H1 (cell line): ENCODE measurements around the gene DIRAS2. TPM values are rescaled to one million over a fixed set of nuclear protein-coding genes. Genes with fewer than 3 reads are reported as not detected.

Experiments used
- CTCF ChIA-PET: fragments of 300-600 bp; sonication (Branson Sonifier 250); formaldehyde crosslinking; loops from one replicate; lab custom pipeline; 2021; ENCODE audit not compliant: partially characterized antibody; lab: Charles Lee
- POLR2A ChIA-PET: fragments of 300-600 bp; sonication (Branson Sonifier 250); formaldehyde crosslinking; loops from one replicate; lab custom pipeline; 2021; ENCODE audit warnings: inconsistent platforms; ENCODE audit not compliant: partially characterized antibody; lab: Charles Lee
- DNase-seq, 2 experiments: peaks; one replicate each; pipeline versions ENCODE4 v3.0.0 to v3.0.0-alpha.2; 2010 to 2022; ENCODE audit warnings: low spot score in 2 of 2, low read depth in 1 of 2, mixed read lengths in 1 of 2
- FAIRE-seq: peaks from 2 replicates; lab custom pipeline; 2011; peaks lifted over from hg19 to GRCh38; lab: Jason Lieb, UNC
- H2AFZ ChIP-seq: 2 replicates; pipeline ENCODE4 v1.8.1; 2012; ENCODE audit warnings: low read length, inconsistent platforms
- H2AK5ac ChIP-seq: 2 replicates; pipeline ENCODE4 v1.6.1; 2013; ENCODE audit warnings: low read depth, low read length
- H2BK120ac ChIP-seq: replicated peaks from 2 replicates; pipeline ENCODE3; 2013; ENCODE audit warnings: low read depth, low read length, inconsistent platforms
- H2BK12ac ChIP-seq: 2 replicates; pipeline ENCODE4 v1.6.1; 2013; ENCODE audit warnings: low read depth, low read length
- H2BK15ac ChIP-seq: 2 replicates; pipeline ENCODE4 v1.6.1; 2013; ENCODE audit warnings: low read length
- H2BK20ac ChIP-seq: 2 replicates; pipeline ENCODE4 v1.6.1; 2013; ENCODE audit warnings: low read length
- H2BK5ac ChIP-seq: 2 replicates; pipeline ENCODE4 v1.6.1; 2013; ENCODE audit warnings: low read depth, low read length
- H3K14ac ChIP-seq: 2 replicates; pipeline ENCODE4 v1.6.1; 2013; ENCODE audit warnings: inconsistent platforms; ENCODE audit not compliant: insufficient read length
- H3K18ac ChIP-seq: 2 replicates; pipeline ENCODE4 v1.6.1; 2013; ENCODE audit warnings: low read length; ENCODE audit errors: extremely low read depth
- H3K23ac ChIP-seq: 2 replicates; pipeline ENCODE4 v1.6.1; 2013; ENCODE audit warnings: inconsistent platforms; ENCODE audit not compliant: insufficient read length
- H3K23me2 ChIP-seq: 2 replicates; pipeline ENCODE4 v1.6.1; 2013; ENCODE audit warnings: low read depth, low read length
- H3K27ac ChIP-seq: 2 replicates; pipeline ENCODE4 v1.6.1; 2011; ENCODE audit warnings: low read depth, low read length, inconsistent platforms
- H3K27me3 ChIP-seq, 4 experiments: replicated peaks in 1 of 4; 1 replicate in 1 of 4; 2 replicates in 3 of 4; pipeline versions ENCODE4 v1.6.1 to v1.8.1; 2011 to 2013; ENCODE audit warnings: low read length in 3 of 4, mild to moderate bottlenecking in 3 of 4, inconsistent platforms in 2 of 4, mixed read lengths in 2 of 4, moderate library complexity in 1 of 4; ENCODE audit not compliant: control insufficient read depth in 3 of 4, insufficient read depth in 3 of 4; ENCODE audit errors: extremely low read depth in 1 of 4
- H3K36me3 ChIP-seq, 4 experiments: 2 replicates each; pipeline versions ENCODE4 v1.6.1 to v1.8.1; 2011 to 2013; ENCODE audit warnings: mild to moderate bottlenecking in 4 of 4, low read length in 3 of 4, moderate library complexity in 2 of 4, control low read depth in 1 of 4, inconsistent platforms in 1 of 4; ENCODE audit not compliant: insufficient read depth in 4 of 4, control insufficient read depth in 2 of 4
- H3K4ac ChIP-seq: replicated peaks from 2 replicates; pipeline ENCODE3; 2013; ENCODE audit warnings: low read length, low read depth, mixed read lengths, inconsistent platforms; ENCODE audit not compliant: insufficient read length
- H3K4me1 ChIP-seq, 4 experiments: replicated peaks in 1 of 4; 1 replicate in 1 of 4; 2 replicates in 3 of 4; pipeline versions ENCODE4 v1.6.1 to v1.8.1; 2011 to 2013; ENCODE audit warnings: low read length in 3 of 4, inconsistent platforms in 2 of 4, mixed read lengths in 1 of 4; ENCODE audit not compliant: insufficient read depth in 4 of 4, control insufficient read depth in 3 of 4
- H3K4me2 ChIP-seq, 2 experiments: 2 replicates each; pipeline versions ENCODE4 v1.6.1 to v1.8.1; 2011 to 2013; ENCODE audit warnings: low read depth in 2 of 2, low read length in 2 of 2, control low read depth in 1 of 2, inconsistent platforms in 1 of 2, mild to moderate bottlenecking in 1 of 2; ENCODE audit not compliant: insufficient read depth in 1 of 2
- H3K4me3 ChIP-seq, 4 experiments: fragments of 200-600, 300-600 bp in 1 of 4; sonication (generic), shearing (Covaris generic), sonication (Bioruptor Twin) in 1 of 4; 2 replicates each; pipeline versions ENCODE4 v1.5.1 to v1.8.1; 2011 to 2016; ENCODE audit warnings: low read length in 4 of 4, low read depth in 3 of 4, control low read depth in 2 of 4, inconsistent platforms in 2 of 4, mild to moderate bottlenecking in 2 of 4, mixed read lengths in 1 of 4, moderate library complexity in 1 of 4; ENCODE audit not compliant: insufficient read depth in 2 of 4; ENCODE audit errors: extremely low read depth in 1 of 4
- H3K56ac ChIP-seq: replicated peaks from 2 replicates; pipeline ENCODE3; 2013; ENCODE audit warnings: low read depth, mild to moderate bottlenecking, mixed read lengths, low read length, inconsistent platforms; ENCODE audit not compliant: insufficient read length
- H3K79me1 ChIP-seq: 2 replicates; pipeline ENCODE4 v1.6.1; 2013; ENCODE audit warnings: low read depth, low read length, control low read depth
- H3K79me2 ChIP-seq, 2 experiments: 2 replicates each; pipeline versions ENCODE4 v1.6.1 to v1.8.1; 2012 to 2013; ENCODE audit warnings: low read length in 2 of 2, mild to moderate bottlenecking in 2 of 2, inconsistent platforms in 1 of 2; ENCODE audit not compliant: insufficient read depth in 2 of 2, control insufficient read depth in 1 of 2
- H3K9ac ChIP-seq, 4 experiments: replicated peaks in 1 of 4; 1 replicate in 1 of 4; 2 replicates in 3 of 4; pipeline versions ENCODE4 v1.6.1 to v1.8.1; 2011 to 2013; ENCODE audit warnings: low read depth in 3 of 4, low read length in 3 of 4, control low read depth in 2 of 4, mild to moderate bottlenecking in 2 of 4, moderate library complexity in 2 of 4, inconsistent platforms in 1 of 4; ENCODE audit errors: extremely low read depth in 1 of 4
- H3K9me3 ChIP-seq, 2 experiments: 2 replicates each; pipeline versions ENCODE4 v1.6.1 to v1.8.1; 2012 to 2013; ENCODE audit warnings: mild to moderate bottlenecking in 2 of 2, moderate library complexity in 2 of 2, control low read depth in 1 of 2, inconsistent platforms in 1 of 2, low read depth in 1 of 2, low read length in 1 of 2, mixed read lengths in 1 of 2; ENCODE audit not compliant: insufficient read depth in 2 of 2
- H4K20me1 ChIP-seq, 2 experiments: replicated peaks in 1 of 2; 2 replicates each; pipeline versions ENCODE3 to v1.8.1; 2011 to 2013; ENCODE audit warnings: inconsistent platforms in 2 of 2, low read length in 2 of 2, mild to moderate bottlenecking in 1 of 2; ENCODE audit not compliant: insufficient read depth in 2 of 2, control insufficient read depth in 1 of 2
- H4K5ac ChIP-seq: 2 replicates; pipeline ENCODE4 v1.6.1; 2013; ENCODE audit warnings: low read length, low read depth, mixed read lengths, inconsistent platforms; ENCODE audit not compliant: insufficient read length
- H4K8ac ChIP-seq: 2 replicates; pipeline ENCODE4 v1.8.0; 2013; ENCODE audit warnings: mild to moderate bottlenecking, moderate library complexity, low read length, inconsistent platforms; ENCODE audit not compliant: insufficient read depth; ENCODE audit errors: extremely low read depth
- H4K91ac ChIP-seq: replicated peaks from 2 replicates; pipeline ENCODE3; 2013; ENCODE audit warnings: low read length, mixed read lengths, inconsistent platforms; ENCODE audit not compliant: insufficient read length
- ASH2L ChIP-seq: fragments of 200-600, 300-600 bp; sonication (generic); IDR thresholded peaks from one replicate; pipeline ENCODE4 v1.7.1; 2017; ENCODE audit warnings: low read length
- RAD21 ChIP-seq, 2 experiments: IDR thresholded peaks in 1 of 2; conservative IDR thresholded peaks in 1 of 2; 2 replicates each; pipeline ENCODE4 v1.6.1; 2011; ENCODE audit warnings: low read depth in 2 of 2, low read length in 2 of 2, improper control_type of control experiment in 1 of 2, inconsistent platforms in 1 of 2, mild to moderate bottlenecking in 1 of 2, moderate library complexity in 1 of 2
- SIRT6 ChIP-seq: IDR thresholded peaks from one replicate; pipeline ENCODE4 v1.7.1; 2012; ENCODE audit warnings: low read length, inconsistent platforms
- WGBS, 2 experiments: shearing (Covaris generic) in 1 of 2; methylation state at CpG; one replicate each; pipeline versions ENCODE4 v1.1.6 to v1.1.7; 2013 to 2015; ENCODE audit warnings: low lambda C conversion rate in 2 of 2, mixed read lengths in 2 of 2, inconsistent platforms in 1 of 2, low coverage in 1 of 2, missing lambda C conversion rate in 1 of 2; ENCODE audit not compliant: insufficient replicate concordance in 2 of 2, insufficient coverage in 1 of 2, insufficient read length in 1 of 2; ENCODE audit errors: extremely low coverage in 1 of 2, missing lambda C conversion rate in 1 of 2; 5-methylcytosine and 5-hydroxymethylcytosine counted together
- polyA plus RNA-seq, 7 experiments: library from polyadenylated mRNA; depleted of rRNA in 3 of 7; stranded (reverse) in 5 of 7; unstranded in 2 of 7; fragments of >200 nt in 5 of 7; fragments of 200-250 nt in 2 of 7; gene quantifications; 1 replicate in 5 of 7; 2 replicates in 1 of 7; 4 replicates in 1 of 7; pipeline versions ENCODE4 v1.2.1 to v1.2.3, GENCODE V29; 2011 to 2013; ENCODE audit warnings: missing spikeins in 2 of 7, mixed read lengths in 2 of 7
- total RNA-seq: library from RNA; stranded (reverse); fragmentation: NEBNext Ultra II Directional; extraction: Animal tissue kit (Norgen Biotek cat#: 25700); gene quantifications from 2 replicates; pipeline ENCODE4 v1.2.1, GENCODE V29; 2021
- TF ChIP-seq, protein P1 (sequence below): IDR thresholded peaks from 2 replicates; pipeline ENCODE4 v1.6.1; 2012; ENCODE audit warnings: inconsistent platforms
- TF ChIP-seq, protein P2 (sequence below), 3 experiments: IDR thresholded peaks; 1 replicate in 2 of 3; 2 replicates in 1 of 3; pipeline versions ENCODE4 v1.5.1 to v1.6.1; 2011; ENCODE audit warnings: low read length in 3 of 3, mild to moderate bottlenecking in 3 of 3, inconsistent platforms in 2 of 3, low read depth in 1 of 3, moderate library complexity in 1 of 3; ENCODE audit not compliant: insufficient read depth in 1 of 3; ENCODE audit errors: control extremely low read depth in 1 of 3

The DIRAS2 gene
- total and polyA plus RNA-seq, 2 of the 8 experiments (the other 6 are each of a cell fraction or from before 2014, with no cell fraction given), result 0.06 to 0.15 TPM

DNA sequence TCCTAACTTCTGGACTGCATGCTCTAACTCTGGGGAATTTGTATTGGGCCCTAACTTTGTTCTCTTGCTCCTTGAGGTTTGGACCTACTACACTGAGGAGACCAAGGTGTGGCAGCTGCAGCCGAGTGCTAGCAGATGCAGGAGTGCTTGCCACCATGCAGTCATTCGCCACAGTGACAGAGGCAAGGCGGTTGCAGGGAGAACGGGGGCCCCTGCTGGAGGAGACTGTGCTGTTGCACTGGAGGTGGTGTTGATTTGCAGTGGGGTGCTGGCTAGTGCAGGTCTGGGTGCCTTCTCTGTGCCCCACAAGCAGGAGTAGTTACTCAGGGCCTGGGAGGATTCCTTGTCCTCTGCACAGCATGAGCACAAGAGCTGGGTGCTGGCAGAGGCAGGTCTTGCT is 22.4 kb upstream of the DIRAS2 start:
- no peak overlapping the region for H2AFZ ChIP-seq
- H3K27me3 ChIP-seq, result no peaks in the 10 kb centered on the region
- H3K23ac ChIP-seq, result no peak overlapping the region
- H3K23me2 ChIP-seq, result no peaks in the 10 kb centered on the region
- H2BK5ac ChIP-seq, result no peak overlapping the region
- no peak overlapping the region for H2BK120ac ChIP-seq
- ChIA-PET POLR2A (no interaction called here), CTCF (interaction anchor here (0.5 to 3.1 kb wide), 16 partner anchors 9 to 525 kb away, joined by 3 to 18 read pairs (median 5); partner anchors contain the start of gene DIRAS2)
- H3K9ac ChIP-seq, result no peak overlapping the region
- H3K36me3 ChIP-seq, result no peaks in the 10 kb centered on the region
- no peaks in the 10 kb centered on the region for H4K20me1 ChIP-seq
- WGBS, 2 experiments, result 67% methylated on average over 4 of the region's 4 CpGs; no CpG with 5 or more reads in 1 of the 2 experiments
- no peak overlapping the region for H2BK12ac ChIP-seq
- no peak overlapping the region for H3K14ac ChIP-seq
- no peak overlapping the region for H4K5ac ChIP-seq
- H3K4me2 ChIP-seq, result no peak overlapping the region
- TF ChIP-seq, protein P1, sequence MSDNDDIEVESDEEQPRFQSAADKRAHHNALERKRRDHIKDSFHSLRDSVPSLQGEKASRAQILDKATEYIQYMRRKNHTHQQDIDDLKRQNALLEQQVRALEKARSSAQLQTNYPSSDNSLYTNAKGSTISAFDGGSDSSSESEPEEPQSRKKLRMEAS, result no peak
- TF ChIP-seq, protein P2, sequence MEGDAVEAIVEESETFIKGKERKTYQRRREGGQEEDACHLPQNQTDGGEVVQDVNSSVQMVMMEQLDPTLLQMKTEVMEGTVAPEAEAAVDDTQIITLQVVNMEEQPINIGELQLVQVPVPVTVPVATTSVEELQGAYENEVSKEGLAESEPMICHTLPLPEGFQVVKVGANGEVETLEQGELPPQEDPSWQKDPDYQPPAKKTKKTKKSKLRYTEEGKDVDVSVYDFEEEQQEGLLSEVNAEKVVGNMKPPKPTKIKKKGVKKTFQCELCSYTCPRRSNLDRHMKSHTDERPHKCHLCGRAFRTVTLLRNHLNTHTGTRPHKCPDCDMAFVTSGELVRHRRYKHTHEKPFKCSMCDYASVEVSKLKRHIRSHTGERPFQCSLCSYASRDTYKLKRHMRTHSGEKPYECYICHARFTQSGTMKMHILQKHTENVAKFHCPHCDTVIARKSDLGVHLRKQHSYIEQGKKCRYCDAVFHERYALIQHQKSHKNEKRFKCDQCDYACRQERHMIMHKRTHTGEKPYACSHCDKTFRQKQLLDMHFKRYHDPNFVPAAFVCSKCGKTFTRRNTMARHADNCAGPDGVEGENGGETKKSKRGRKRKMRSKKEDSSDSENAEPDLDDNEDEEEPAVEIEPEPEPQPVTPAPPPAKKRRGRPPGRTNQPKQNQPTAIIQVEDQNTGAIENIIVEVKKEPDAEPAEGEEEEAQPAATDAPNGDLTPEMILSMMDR (IDR thresholded peaks at IDR 0.05; ENCODE audit: control extremely low read depth in 1 of 3, insufficient read depth in 1 of 3, low read depth in 1 of 3, low read length in 3 of 3), result peak; percentile 68 to 78 (median 70)
- TF ChIP-seq RAD21 (IDR thresholded peaks at IDR 0.05 in 1 of 2, conservative IDR thresholded peaks at IDR 0.05 in 1 of 2; ENCODE audit: low read depth in 2 of 2, low read length in 2 of 2) (peak; percentile 83 to 85), SIRT6 (no peak), ASH2L (no peak)
- no peak overlapping the region for H4K91ac ChIP-seq
- no peak overlapping the region for H3K56ac ChIP-seq
- H3K79me1 ChIP-seq, result no peaks in the 10 kb centered on the region
- no peak overlapping the region for H3K4me3 ChIP-seq
- no peaks in the 10 kb centered on the region for H3K79me2 ChIP-seq
- no peak overlapping the region for H2BK15ac ChIP-seq
- no peak overlapping the region for H4K8ac ChIP-seq
- H3K18ac ChIP-seq, result no peak overlapping the region
- FAIRE-seq, result no peak
- H3K4ac ChIP-seq, result no peak overlapping the region
- no peaks in the 10 kb centered on the region for H3K4me1 ChIP-seq
- H3K27ac ChIP-seq, result no peak overlapping the region
- H2BK20ac ChIP-seq, result no peak overlapping the region
- peak; percentile 23 to 65 for DNase-seq
- no peak overlapping the region for H2AK5ac ChIP-seq
- H3K9me3 ChIP-seq, result no peaks in the 10 kb centered on the region
